Ammon's horn (tissue), 1 donor: Measurements from ENCODE around the gene BCL2L1.
"Not testable (repeated sequence)": the region's sequence is repeated elsewhere in the genome, so short reads cannot be mapped to it uniquely, and the experiment has no call there.

ENCODE experiments used
- DNase-seq: peaks from one replicate; pipeline ENCODE4 v3.0.0-alpha.2; 2016; ENCODE audit warnings: low spot score

Gene BCL2L1

GRCh38 chr20:31648104-31648503 is 74.6 kb downstream of the BCL2L1 start:
- DNase-seq: not testable (repeated sequence)

GRCh38 chr20:31644701-31645100 is 78.0 kb downstream of the BCL2L1 start:
- no peak for DNase-seq

GRCh38 chr20:31643522-31643921 is 79.1 kb downstream of the BCL2L1 start:
- DNase-seq: no peak

GRCh38 chr20:31642837-31643236 is 79.8 kb downstream of the BCL2L1 start:
- DNase-seq: no peak

GRCh38 chr20:31641391-31641790 is 81.3 kb downstream of the BCL2L1 start:
- no peak for DNase-seq

GRCh38 chr20:31640259-31640658 is 82.4 kb downstream of the BCL2L1 start:
- DNase-seq: no peak

- no peak for DNase-seq
Measured at GRCh38 chr20:31638816-31639215, 83.9 kb downstream of the BCL2L1 start.

- no peak for DNase-seq
Measured at GRCh38 chr20:31638317-31638716, 84.4 kb downstream of the BCL2L1 start.

GRCh38 chr20:31637660-31638059 is 85.0 kb downstream of the BCL2L1 start, which contains the start of gene COX4I2:
TSS of gene COX4I2 (plus strand) at chr20:31637912. CDS start at chr20:31639018, 1,106 bp downstream.
- no peak for DNase-seq

- no peak for DNase-seq
Measured at GRCh38 chr20:31633339-31633914, 89.2 kb downstream of the BCL2L1 start.

- no peak for DNase-seq
Measured at GRCh38 chr20:31632548-31633338, 89.9 kb downstream of the BCL2L1 start.

- DNase-seq: no peak
Measured at GRCh38 chr20:31630187-31630790, 92.4 kb downstream of the BCL2L1 start.

GRCh38 chr20:31628057-31628456 is 94.6 kb downstream of the BCL2L1 start:
- DNase-seq: not testable (repeated sequence)

- DNase-seq: not testable (repeated sequence)
Measured at GRCh38 chr20:31626534-31626933, 96.1 kb downstream of the BCL2L1 start.

- DNase-seq: not testable (repeated sequence)
Measured at GRCh38 chr20:31623123-31623505, 99.6 kb downstream of the BCL2L1 start.

- DNase-seq: no peak
Measured at GRCh38 chr20:31620246-31620645, 102.4 kb downstream of the BCL2L1 start.

GRCh38 chr20:31617432-31618104 is 105.1 kb downstream of the BCL2L1 start:
- no peak for DNase-seq

GRCh38 chr20:31615416-31615815 is 107.3 kb downstream of the BCL2L1 start:
- no peak for DNase-seq
